Mesothelial cell of epicardium (in vitro differentiated cells): Measurements from ENCODE around the gene EVX1. TPM values are rescaled to one million over a fixed set of nuclear protein-coding genes. Genes with fewer than 3 reads are reported as not detected.

Experiments used
- DNase-seq, 2 experiments: peaks; one replicate each; pipeline ENCODE4 v3.0.0; 2021; ENCODE audit warnings: low spot score in 2 of 2; ENCODE audit not compliant: unreplicated experiment in 2 of 2
- H3K27ac Mint-ChIP-seq: 2 replicates; pipeline ENCODE4 v1.8.0; 2021; ENCODE audit warnings: mixed read lengths
- H3K27me3 Mint-ChIP-seq: 2 replicates; pipeline ENCODE4 v1.8.0; 2021; ENCODE audit warnings: low read depth, mixed read lengths
- H3K36me3 Mint-ChIP-seq: 2 replicates; pipeline ENCODE4 v1.8.0; 2021; ENCODE audit warnings: mixed read lengths
- H3K4me1 Mint-ChIP-seq: 2 replicates; pipeline ENCODE4 v1.8.0; 2021; ENCODE audit warnings: mixed read lengths
- H3K4me3 Mint-ChIP-seq: 2 replicates; pipeline ENCODE4 v1.8.0; 2021; ENCODE audit warnings: mild to moderate bottlenecking, moderate library complexity, mixed read lengths
- H3K9me3 Mint-ChIP-seq: 2 replicates; pipeline ENCODE4 v1.8.0; 2021; ENCODE audit warnings: mixed read lengths
- total RNA-seq: library from RNA; stranded (reverse); gene quantifications from 3 replicates; pipeline ENCODE4 v1.2.1, GENCODE V29; 2021
- TF ChIP-seq, protein P1 (sequence below): fragments of 200-600 bp; sonication (generic); IDR thresholded peaks from one replicate; pipeline ENCODE4 v1.5.0; 2021; ENCODE audit warnings: antibody characterized with exemption; ENCODE audit not compliant: unreplicated experiment

EVX1 gene
- total RNA-seq, 1 donor from 2014 or later: 1.4 TPM

DNA sequence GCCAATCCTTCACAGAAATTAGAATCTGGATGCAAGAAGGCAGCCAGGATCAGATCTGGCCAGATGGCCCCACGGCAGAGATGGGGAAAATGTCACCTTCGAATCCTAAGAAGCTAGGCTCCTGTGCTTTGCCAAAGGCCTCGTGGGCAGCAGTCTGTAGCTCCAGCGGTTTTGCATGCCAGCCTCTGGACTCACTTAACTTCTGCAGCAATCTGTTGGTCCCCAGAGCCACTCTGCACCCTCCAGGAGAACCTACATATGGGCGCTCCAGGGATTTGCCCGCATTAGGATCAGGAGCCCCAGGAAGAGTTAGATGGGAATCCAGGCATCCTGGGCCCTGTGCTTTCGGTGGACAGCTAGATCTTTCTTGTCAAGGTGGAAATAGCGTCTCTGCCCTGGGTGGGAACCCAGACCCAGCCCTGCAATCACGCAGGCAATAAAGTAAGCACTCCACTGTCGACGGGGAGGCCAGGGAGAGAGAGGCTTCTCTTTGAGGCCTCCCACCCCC lies 32.6 kb upstream of the EVX1 start:
- Mint-ChIP-seq H3K27ac (no peak overlapping the region), H3K27me3 (peaks cover 99% of the 10 kb centered on the region), H3K9me3 (no peaks in the 10 kb centered on the region), H3K4me1 (peaks cover 25% of the 10 kb centered on the region), H3K36me3 (no peaks in the 10 kb centered on the region), H3K4me3 (no peak overlapping the region)
- TF ChIP-seq, protein P1, sequence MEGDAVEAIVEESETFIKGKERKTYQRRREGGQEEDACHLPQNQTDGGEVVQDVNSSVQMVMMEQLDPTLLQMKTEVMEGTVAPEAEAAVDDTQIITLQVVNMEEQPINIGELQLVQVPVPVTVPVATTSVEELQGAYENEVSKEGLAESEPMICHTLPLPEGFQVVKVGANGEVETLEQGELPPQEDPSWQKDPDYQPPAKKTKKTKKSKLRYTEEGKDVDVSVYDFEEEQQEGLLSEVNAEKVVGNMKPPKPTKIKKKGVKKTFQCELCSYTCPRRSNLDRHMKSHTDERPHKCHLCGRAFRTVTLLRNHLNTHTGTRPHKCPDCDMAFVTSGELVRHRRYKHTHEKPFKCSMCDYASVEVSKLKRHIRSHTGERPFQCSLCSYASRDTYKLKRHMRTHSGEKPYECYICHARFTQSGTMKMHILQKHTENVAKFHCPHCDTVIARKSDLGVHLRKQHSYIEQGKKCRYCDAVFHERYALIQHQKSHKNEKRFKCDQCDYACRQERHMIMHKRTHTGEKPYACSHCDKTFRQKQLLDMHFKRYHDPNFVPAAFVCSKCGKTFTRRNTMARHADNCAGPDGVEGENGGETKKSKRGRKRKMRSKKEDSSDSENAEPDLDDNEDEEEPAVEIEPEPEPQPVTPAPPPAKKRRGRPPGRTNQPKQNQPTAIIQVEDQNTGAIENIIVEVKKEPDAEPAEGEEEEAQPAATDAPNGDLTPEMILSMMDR: no peak
- DNase-seq: no peak

DNA sequence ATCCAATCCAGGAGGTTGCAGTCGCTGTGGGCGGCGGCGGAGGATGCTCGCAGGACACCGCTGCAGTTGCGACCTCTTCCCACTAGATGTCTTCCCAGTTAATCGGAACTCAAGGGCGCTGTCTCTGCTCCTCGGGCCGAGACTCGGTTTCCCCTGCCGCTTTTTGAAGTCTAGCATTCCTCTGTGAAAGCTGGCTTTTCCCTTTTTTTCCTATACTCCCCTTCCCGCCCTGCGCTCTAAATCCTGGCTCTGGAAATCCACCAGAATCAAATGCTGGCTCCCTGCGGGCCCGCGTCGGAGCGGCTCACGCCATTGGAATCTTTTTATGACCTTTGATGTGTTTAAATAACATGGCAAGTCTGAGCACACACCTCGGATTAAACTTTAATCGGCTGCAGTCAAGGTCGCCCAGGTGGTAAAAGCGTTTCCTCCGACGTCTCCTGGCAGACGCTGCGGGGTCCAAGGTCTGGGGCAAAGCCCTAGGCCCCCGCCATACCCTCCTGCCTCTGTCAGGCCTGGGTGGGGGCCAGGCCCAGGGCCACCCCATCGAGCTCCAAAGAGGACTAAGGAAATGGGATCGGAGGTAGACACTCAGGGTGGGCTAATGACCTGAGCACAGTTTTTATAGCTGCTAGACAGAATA lies 32.0 kb upstream of the EVX1 start:
- Mint-ChIP-seq H3K4me3 (peak overlapping the region; percentile 46), H3K27me3 (peaks cover 99% of the 10 kb centered on the region), H3K9me3 (no peaks in the 10 kb centered on the region)

DNA sequence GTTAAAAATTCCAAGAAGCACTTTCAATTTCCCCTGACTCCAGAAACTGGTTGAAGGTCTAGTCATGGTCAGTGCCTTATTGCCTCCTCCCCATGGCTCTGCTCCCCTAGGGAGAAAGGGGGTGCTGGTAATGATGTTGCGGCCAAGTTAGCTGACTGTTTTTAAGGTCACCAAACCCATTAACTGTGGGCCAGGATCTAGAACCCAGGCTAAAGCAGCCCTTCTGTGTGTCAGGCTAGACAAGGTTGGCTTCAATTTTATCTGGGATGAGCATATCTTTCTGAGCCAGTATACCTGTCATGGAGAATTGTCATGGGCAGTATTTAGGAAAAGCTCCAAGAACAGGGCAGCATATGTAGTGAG lies 31.5 kb upstream of the EVX1 start:
- no peaks in the 10 kb centered on the region for H3K9me3 Mint-ChIP-seq
- no peak overlapping the region for H3K4me3 Mint-ChIP-seq
- DNase-seq: no peak
- TF ChIP-seq, protein P1: no peak
- H3K36me3 Mint-ChIP-seq: no peaks in the 10 kb centered on the region
- H3K4me1 Mint-ChIP-seq: peaks cover 20% of the 10 kb centered on the region
- no peak overlapping the region for H3K27ac Mint-ChIP-seq
- peaks cover 99% of the 10 kb centered on the region for H3K27me3 Mint-ChIP-seq

More for the DNA sequence above, 32.0 kb upstream of the EVX1 start:
- H3K27ac Mint-ChIP-seq: no peak overlapping the region
- TF ChIP-seq, protein P1: peak; percentile 86
- H3K36me3 Mint-ChIP-seq: no peaks in the 10 kb centered on the region
- no peak for DNase-seq
- H3K4me1 Mint-ChIP-seq: peaks cover 21% of the 10 kb centered on the region

DNA sequence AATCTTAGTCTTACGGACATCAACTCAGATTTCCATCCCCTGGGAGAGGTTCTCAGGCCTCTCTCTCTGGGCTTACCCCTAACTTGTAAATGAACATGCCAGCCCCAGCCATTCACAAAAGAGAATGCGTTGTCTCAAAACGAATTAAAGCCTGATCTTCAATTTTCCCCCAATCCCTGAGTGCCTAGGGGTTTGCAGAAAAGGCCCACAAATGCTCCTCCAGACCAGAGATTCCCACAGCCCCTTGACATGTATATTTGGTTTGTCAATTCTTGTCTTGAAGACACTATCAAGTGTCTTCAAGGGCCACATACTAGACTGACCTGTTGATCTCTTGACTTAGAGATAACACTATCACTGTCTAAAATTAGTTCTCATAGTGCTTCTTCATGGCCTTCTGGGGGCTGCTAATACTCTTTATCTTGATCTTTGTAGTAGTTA lies 30.8 kb upstream of the EVX1 start:
- H3K9me3 Mint-ChIP-seq: no peaks in the 10 kb centered on the region
- TF ChIP-seq, protein P1: no peak
- no peaks in the 10 kb centered on the region for H3K36me3 Mint-ChIP-seq
- DNase-seq: no peak
- H3K4me3 Mint-ChIP-seq: no peak overlapping the region
- H3K27me3 Mint-ChIP-seq: peaks cover 99% of the 10 kb centered on the region
- no peak overlapping the region for H3K27ac Mint-ChIP-seq
- H3K4me1 Mint-ChIP-seq: peaks cover 22% of the 10 kb centered on the region

DNA sequence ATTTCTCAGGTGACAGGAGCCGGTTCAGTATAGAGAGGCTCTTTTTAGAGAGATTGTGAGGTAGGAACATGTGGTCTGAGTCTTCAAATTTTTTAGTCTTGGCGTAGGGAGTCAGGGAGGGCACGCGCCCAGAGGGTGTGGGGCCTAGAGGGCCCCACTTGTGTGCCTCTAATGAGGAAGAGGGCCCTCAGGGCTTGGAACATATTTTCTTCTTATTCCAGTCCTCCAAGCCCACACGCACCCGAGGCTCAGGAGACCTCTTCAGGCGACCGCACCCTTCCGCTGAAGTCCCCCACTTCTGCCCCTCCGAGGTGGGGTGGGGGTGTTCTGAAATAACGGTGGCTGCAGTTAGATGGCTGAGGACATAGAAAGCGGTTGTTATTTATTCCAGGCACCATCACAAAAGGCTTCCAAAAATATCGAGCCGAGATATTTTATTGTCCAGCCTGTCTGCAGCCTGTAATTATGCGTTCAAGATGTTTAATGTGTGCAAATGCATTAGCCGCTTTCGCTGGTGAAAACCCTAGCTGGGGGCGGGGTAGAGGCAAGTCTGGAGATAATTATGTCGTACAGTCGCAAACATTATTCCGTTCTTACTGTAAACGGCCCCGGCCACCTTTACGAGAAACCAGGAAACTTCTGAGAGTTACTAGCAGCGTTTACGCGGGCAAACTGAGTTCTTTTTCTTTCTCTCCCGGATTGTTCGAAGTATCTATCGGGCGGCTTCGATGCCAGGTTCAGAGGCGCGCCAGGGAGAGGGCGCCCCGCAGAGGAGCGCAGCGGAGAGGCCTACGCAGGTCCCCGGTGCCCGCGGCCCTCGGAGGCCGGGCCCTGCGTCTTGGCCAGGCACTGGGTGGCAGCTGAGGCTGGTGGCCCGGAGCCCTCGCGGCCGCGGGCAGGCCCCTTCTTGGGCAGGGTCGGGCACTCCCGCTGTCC lies 29.8 kb upstream of the EVX1 start:
- TF ChIP-seq, protein P1: no peak
- DNase-seq: no peak
- Mint-ChIP-seq H3K36me3 (no peaks in the 10 kb centered on the region), H3K4me3 (no peak overlapping the region), H3K9me3 (no peaks in the 10 kb centered on the region), H3K4me1 (peaks cover 22% of the 10 kb centered on the region), H3K27ac (no peak overlapping the region), H3K27me3 (peaks cover 97% of the 10 kb centered on the region)
